ENCODE data around the gene SLC17A7. TPM values are rescaled to one million over a fixed set of nuclear protein-coding genes. Genes with fewer than 3 reads are reported as not detected.

SLC17A7 gene
- total RNA-seq, 1 donor from 2014 or later, result 15.4 TPM

DNA sequence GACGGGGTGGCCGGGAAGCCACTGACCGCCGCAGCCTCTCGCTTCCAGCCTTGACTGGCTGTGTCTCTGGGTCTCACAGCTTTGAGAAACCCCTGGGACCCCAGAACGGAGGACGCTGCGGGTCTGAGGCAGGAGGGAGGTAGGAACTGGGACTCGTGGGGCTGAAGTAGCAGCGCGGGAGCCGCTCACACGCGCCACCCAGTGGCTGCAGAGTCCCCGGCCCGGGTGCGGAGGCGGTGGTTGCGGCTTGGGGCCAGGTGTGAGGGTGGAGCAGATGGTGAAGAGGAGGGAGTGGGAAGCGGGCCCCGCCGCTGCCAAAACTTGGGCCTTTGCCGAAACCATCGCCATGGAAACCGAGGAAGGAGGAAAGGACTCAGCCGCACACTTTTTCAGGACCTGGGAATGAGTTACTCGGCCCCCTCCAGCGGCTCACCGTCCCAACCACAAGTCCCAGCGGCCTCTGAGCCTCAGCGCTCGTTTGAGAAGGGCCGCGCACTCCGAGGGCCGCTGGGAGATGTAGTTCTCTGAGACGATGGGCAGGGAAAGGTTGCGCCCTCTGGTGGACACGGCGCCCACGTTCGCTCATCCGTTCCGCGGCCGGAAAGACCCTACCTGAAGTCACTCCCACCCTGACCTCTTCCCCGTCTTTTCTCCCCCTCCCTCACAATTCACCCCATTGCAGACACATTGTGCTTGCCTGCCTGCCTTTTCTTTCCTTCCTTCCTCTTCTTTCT lies 2.2 kb upstream of the SLC17A7 start:
- H3K36me3 ChIP-seq, result peaks cover 0 to 8% of the 10 kb centered on the region in 2 donors
- peak overlapping the region; percentile 55 to 75 for H3K4me3 ChIP-seq
- H3K9me3 ChIP-seq, result no peaks in the 10 kb centered on the region
- peak overlapping the region; percentile 62 to 66 for H3K27ac ChIP-seq
- peaks cover 10% of the 10 kb centered on the region for H3K27me3 ChIP-seq
- DNase-seq (ENCODE audit: low spot score in 2 of 2), result peak; percentile 76 to 98
- TF ChIP-seq, protein P1, sequence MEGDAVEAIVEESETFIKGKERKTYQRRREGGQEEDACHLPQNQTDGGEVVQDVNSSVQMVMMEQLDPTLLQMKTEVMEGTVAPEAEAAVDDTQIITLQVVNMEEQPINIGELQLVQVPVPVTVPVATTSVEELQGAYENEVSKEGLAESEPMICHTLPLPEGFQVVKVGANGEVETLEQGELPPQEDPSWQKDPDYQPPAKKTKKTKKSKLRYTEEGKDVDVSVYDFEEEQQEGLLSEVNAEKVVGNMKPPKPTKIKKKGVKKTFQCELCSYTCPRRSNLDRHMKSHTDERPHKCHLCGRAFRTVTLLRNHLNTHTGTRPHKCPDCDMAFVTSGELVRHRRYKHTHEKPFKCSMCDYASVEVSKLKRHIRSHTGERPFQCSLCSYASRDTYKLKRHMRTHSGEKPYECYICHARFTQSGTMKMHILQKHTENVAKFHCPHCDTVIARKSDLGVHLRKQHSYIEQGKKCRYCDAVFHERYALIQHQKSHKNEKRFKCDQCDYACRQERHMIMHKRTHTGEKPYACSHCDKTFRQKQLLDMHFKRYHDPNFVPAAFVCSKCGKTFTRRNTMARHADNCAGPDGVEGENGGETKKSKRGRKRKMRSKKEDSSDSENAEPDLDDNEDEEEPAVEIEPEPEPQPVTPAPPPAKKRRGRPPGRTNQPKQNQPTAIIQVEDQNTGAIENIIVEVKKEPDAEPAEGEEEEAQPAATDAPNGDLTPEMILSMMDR (IDR thresholded peaks at IDR 0.05), result peak; percentile 77 to 90 (median 78)
- no peaks in the 10 kb centered on the region for H3K4me1 ChIP-seq
- intact Hi-C loops (cut with DNase I), result loop anchor here (1.0 to 2.0 kb wide), 4 partner anchors 51 to 217 kb away; partner anchors contain the start of gene DKKL1

DNA sequence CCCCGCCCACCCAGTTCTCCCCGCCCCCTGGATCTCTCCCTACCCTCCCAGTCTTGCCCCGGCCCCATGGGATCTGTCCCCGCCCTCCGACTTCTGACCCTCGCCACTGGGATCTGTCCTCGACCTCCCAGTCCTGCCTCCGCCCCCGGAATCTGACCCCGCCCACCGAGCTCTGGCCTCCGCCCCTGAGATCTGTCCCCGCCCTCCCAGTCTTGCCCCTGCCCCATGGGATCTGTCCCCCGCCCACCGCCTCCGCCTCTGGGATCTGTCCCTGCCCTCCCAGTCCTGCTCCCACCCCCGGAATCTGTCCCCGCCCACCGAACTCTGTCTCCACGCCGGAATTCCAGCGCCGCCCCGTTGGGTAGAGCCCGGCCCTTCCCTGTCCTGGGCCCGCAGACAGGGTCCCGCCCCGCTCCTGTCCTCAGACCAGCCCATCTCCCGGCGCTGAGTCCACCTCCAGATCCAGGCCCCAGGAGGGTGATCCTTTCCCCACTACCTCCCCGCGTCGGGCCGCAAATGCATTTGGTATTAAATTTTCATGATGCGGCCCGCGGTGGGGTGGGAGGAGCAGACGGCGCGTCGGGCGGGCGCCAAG lies 1.5 kb upstream of the SLC17A7 start:
- TF ChIP-seq, protein P1 (IDR thresholded peaks at IDR 0.05), result no peak
- Histone ChIP-seq H3K4me3 (peak overlapping the region; percentile 55 to 75), H3K36me3 (peaks cover 0 to 8% of the 10 kb centered on the region in 2 donors), H3K27ac (peak overlapping the region; percentile 62 to 66), H3K9me3 (no peaks in the 10 kb centered on the region), H3K4me1 (no peaks in the 10 kb centered on the region), H3K27me3 (peaks cover 10% of the 10 kb centered on the region)
- peak; percentile 70 to 96 for DNase-seq (ENCODE audit: low spot score in 2 of 2)
- intact Hi-C loops (cut with DNase I), result loop anchor here (1.0 to 2.0 kb wide), 4 partner anchors 51 to 216 kb away; partner anchors contain the start of gene DKKL1

DNA sequence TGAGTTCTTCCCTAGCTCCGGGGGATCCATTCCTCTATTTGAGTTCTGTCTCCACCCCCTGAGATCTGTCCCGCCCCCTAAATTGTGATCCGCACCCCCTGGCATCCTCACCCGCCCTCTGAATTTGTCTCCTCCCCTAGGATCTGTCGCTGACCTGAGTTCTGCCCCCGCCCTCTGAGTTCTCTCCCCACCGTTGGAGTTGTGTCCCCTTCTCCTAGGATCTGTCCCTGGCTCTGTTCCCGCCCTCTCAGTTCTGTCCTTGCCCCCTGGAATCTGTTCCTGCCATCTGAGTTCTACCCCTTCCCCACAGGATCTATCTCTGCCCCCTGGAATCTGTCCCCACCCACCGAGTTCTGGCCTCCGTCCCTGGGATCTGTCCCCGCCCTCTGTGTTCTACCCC lies 1.0 kb upstream of the SLC17A7 start:
- intact Hi-C loops (cut with DNase I), result loop anchor here (2.0 kb wide), 1 partner anchor 216 kb away; no protein-coding TSS in a partner anchor
- no peak for DNase-seq (ENCODE audit: low spot score in 2 of 2)
- peak overlapping the region; percentile 36 to 66 for H3K27ac ChIP-seq
- H3K9me3 ChIP-seq, result no peaks in the 10 kb centered on the region
- TF ChIP-seq, protein P1 (IDR thresholded peaks at IDR 0.05), result no peak
- peak overlapping the region; percentile 55 to 75 for H3K4me3 ChIP-seq
- no peaks in the 10 kb centered on the region for H3K4me1 ChIP-seq
- peaks cover 12% of the 10 kb centered on the region for H3K27me3 ChIP-seq
- H3K36me3 ChIP-seq, result peaks cover 0 to 7% of the 10 kb centered on the region in 2 donors

DNA sequence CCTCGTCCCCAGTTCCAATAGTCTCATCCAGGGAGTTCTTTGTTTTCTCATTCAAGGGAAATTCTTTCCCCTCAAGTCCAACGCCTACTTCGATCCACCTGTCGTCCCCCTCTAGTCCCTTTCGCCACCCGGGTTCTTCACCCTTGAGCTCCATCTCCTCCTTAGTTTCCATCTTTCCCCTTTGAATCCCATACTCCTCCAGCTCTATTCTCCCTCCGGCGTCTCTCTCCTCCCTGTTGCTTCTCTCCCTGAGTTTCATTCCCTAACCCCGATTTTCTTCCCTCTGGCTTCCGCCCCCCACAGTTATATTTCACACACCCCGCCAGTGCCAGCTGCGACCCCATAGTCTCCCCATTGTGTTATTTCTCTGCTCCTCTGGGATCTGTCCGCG lies 628 bp upstream of the SLC17A7 start:
- H3K4me3 ChIP-seq, result peak overlapping the region in 1 of 2 donors; percentile 75
- no peaks in the 10 kb centered on the region for H3K9me3 ChIP-seq
- TF ChIP-seq, protein P1 (IDR thresholded peaks at IDR 0.05), result no peak
- no peak for DNase-seq (ENCODE audit: low spot score in 2 of 2)
- no peaks in the 10 kb centered on the region for H3K4me1 ChIP-seq
- H3K27ac ChIP-seq, result peak overlapping the region in 1 of 2 donors; percentile 36
- intact Hi-C loops (cut with DNase I), result loop anchor here (2.0 kb wide), 1 partner anchor 215 kb away; no protein-coding TSS in a partner anchor
- peaks cover 0 to 3% of the 10 kb centered on the region in 2 donors for H3K36me3 ChIP-seq
- peaks cover 14% of the 10 kb centered on the region for H3K27me3 ChIP-seq

DNA sequence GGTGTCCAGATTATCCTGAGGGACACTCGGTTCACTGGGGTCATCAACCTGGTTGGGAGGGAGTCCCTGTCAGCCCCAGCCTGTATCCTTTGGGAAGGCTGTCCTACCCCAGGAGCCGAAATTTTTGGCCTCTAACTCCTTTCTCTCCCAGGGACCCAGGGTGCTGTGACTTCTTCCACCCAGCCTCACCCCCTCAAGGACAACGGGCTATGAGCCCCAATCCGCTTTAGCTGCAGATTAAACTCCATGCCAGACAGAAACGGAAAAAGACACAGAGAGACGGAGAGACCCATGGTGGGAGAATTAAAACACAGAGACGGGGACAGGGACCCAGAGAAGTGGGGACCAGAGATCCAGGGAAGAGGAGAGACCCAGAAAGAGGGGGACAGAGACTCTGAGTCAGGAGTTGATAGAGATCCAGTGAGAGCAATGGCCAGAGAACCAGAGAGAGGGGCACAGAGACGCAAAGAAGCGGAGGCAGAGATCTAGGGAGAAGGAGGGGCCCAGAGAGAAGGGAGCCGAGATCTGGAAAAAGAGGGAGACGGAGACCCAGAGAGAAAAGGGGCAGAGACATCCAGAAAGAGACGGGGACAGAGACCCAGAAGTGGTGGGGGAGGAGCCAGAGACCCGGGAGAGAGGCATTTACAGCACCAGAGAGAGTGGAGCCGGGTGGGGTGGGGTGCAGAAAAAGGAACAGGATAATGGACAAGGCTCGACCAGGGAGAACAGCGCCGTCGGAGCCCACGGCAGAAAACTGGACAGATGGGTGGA lies 703 bp downstream of the SLC17A7 start:
- TF ChIP-seq, protein P1 (IDR thresholded peaks at IDR 0.05), result no peak
- Histone ChIP-seq H3K4me1 (no peaks in the 10 kb centered on the region), H3K36me3 (no peaks in the 10 kb centered on the region), H3K27ac (no peak overlapping the region), H3K9me3 (no peaks in the 10 kb centered on the region), H3K27me3 (peaks cover 21% of the 10 kb centered on the region), H3K4me3 (peak overlapping the region; percentile 42 to 75)
- DNase-seq (ENCODE audit: low spot score in 2 of 2), result no peak
- intact Hi-C loops (cut with DNase I), result no loop called here
